ENCODE measurements around the gene MTAP. TPM values are rescaled to one million over a fixed set of nuclear protein-coding genes. Genes with fewer than 3 reads are reported as not detected.

Gene MTAP
- total and polyA plus RNA-seq, 4 donors, result 8.6 to 17.7 (median 12.6) TPM

- Histone ChIP-seq H3K9me3 (ENCODE audit: control insufficient read depth in 4 of 4, low read length in 3 of 4) (peaks cover 0 to 18% (median 1%) of the 10 kb centered on the region in 4 donors), H3K9ac (ENCODE audit: low read depth in 1 of 2, low read length in 2 of 2) (no peak overlapping the region), H3K36me3 (ENCODE audit: control insufficient read depth in 4 of 4, insufficient read depth in 3 of 4, low read depth in 1 of 4, low read length in 3 of 4) (no peaks in the 10 kb centered on the region), H3K4me3 (ENCODE audit: low read depth in 1 of 3, low read length in 3 of 3) (no peak overlapping the region), H3K27me3 (ENCODE audit: control insufficient read depth in 4 of 4, insufficient read depth in 4 of 4, low read length in 3 of 4) (peaks cover 3 to 44% (median 27%) of the 10 kb centered on the region in 4 donors), H3K4me1 (ENCODE audit: control insufficient read depth in 4 of 4, insufficient read depth in 4 of 4, low read length in 3 of 4) (peaks cover 11 to 24% (median 17%) of the 10 kb centered on the region in 4 donors), H3K27ac (ENCODE audit: low read depth in 1 of 2, low read length in 2 of 2) (no peak overlapping the region)
- DNase-seq (ENCODE audit: low spot score), result no peak
- WGBS, result 15% methylated on average over 24 of the region's 24 CpGs
- no peak for TF ChIP-seq FOXA2 (IDR thresholded peaks at IDR 0.05)
- TF ChIP-seq MAX (IDR thresholded peaks at IDR 0.05), result no peak
- no peak for TF ChIP-seq GABPA (IDR thresholded peaks at IDR 0.05 in 1 of 2, conservative IDR thresholded peaks at IDR 0.05 in 1 of 2)
Observed at GRCh38 chr9:21969951-21970799, 167.7 kb downstream of the MTAP start.

DNA sequence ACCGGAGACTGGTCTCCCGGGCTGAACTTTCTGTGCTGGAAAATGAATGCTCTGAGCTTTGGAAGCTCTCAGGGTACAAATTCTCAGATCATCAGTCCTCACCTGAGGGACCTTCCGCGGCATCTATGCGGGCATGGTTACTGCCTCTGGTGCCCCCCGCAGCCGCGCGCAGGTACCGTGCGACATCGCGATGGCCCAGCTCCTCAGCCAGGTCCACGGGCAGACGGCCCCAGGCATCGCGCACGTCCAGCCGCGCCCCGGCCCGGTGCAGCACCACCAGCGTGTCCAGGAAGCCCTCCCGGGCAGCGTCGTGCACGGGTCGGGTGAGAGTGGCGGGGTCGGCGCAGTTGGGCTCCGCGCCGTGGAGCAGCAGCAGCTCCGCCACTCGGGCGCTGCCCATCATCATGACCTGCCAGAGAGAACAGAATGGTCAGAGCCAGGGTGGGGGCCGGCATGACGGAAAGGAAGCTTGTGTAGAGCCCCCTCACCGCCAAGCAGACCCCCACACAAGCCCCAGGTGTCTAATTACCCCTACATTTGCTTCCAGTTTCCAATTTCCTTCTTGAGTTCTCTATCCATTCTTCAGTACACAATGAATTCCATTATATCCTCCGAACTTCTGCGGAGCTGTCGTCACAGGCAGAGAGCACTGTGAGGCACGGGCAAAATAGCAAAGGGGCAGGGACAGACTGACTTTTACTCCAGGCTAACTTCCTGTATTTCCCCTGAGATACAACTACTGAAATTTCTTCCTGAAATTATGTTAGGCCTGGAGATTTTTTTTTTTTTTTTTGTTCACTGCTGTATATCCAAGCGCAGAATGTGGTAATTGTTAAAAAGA, 168.6 kb downstream of the MTAP start:
- no peak for DNase-seq (ENCODE audit: low spot score)
- TF ChIP-seq FOXA1 (IDR thresholded peaks at IDR 0.05) (no peak), GABPA (IDR thresholded peaks at IDR 0.05 in 1 of 2, conservative IDR thresholded peaks at IDR 0.05 in 1 of 2) (no peak), TAF1 (conservative IDR thresholded peaks at IDR 0.05) (no peak), REST (IDR thresholded peaks at IDR 0.05) (no peak), HNF4G (IDR thresholded peaks at IDR 0.05) (no peak), RAD21 (IDR thresholded peaks at IDR 0.05) (no peak), MAX (IDR thresholded peaks at IDR 0.05) (no peak), JUND (IDR thresholded peaks at IDR 0.05) (no peak), FOXA2 (IDR thresholded peaks at IDR 0.05) (no peak), EGR1 (IDR thresholded peaks at IDR 0.05; ENCODE audit: low read depth in 2 of 2) (no peak), HNF4A (conservative IDR thresholded peaks at IDR 0.05) (no peak), RXRA (IDR thresholded peaks at IDR 0.05) (no peak)
- TF ChIP-seq, protein P1, sequence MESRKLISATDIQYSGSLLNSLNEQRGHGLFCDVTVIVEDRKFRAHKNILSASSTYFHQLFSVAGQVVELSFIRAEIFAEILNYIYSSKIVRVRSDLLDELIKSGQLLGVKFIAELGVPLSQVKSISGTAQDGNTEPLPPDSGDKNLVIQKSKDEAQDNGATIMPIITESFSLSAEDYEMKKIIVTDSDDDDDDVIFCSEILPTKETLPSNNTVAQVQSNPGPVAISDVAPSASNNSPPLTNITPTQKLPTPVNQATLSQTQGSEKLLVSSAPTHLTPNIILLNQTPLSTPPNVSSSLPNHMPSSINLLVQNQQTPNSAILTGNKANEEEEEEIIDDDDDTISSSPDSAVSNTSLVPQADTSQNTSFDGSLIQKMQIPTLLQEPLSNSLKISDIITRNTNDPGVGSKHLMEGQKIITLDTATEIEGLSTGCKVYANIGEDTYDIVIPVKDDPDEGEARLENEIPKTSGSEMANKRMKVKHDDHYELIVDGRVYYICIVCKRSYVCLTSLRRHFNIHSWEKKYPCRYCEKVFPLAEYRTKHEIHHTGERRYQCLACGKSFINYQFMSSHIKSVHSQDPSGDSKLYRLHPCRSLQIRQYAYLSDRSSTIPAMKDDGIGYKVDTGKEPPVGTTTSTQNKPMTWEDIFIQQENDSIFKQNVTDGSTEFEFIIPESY (IDR thresholded peaks at IDR 0.05), result no peak
- TF ChIP-seq, protein P2, sequence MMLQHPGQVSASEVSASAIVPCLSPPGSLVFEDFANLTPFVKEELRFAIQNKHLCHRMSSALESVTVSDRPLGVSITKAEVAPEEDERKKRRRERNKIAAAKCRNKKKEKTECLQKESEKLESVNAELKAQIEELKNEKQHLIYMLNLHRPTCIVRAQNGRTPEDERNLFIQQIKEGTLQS (IDR thresholded peaks at IDR 0.05), result no peak
- no peak overlapping the region for H3K9ac ChIP-seq (ENCODE audit: low read depth in 1 of 2, low read length in 2 of 2)
- H3K27me3 ChIP-seq (ENCODE audit: control insufficient read depth in 4 of 4, insufficient read depth in 4 of 4, low read length in 3 of 4), result peaks cover 3 to 51% (median 25%) of the 10 kb centered on the region in 4 donors
- no peak overlapping the region for H3K4me3 ChIP-seq (ENCODE audit: low read depth in 1 of 3, low read length in 3 of 3)
- no peaks in the 10 kb centered on the region for H3K36me3 ChIP-seq (ENCODE audit: control insufficient read depth in 4 of 4, insufficient read depth in 3 of 4, low read depth in 1 of 4, low read length in 3 of 4)
- peaks cover 0 to 18% (median 1%) of the 10 kb centered on the region in 4 donors for H3K9me3 ChIP-seq (ENCODE audit: control insufficient read depth in 4 of 4, low read length in 3 of 4)
- 11% methylated on average over 45 of the region's 45 CpGs for WGBS
- H3K4me1 ChIP-seq (ENCODE audit: control insufficient read depth in 4 of 4, insufficient read depth in 4 of 4, low read length in 3 of 4), result peaks cover 7 to 20% (median 15%) of the 10 kb centered on the region in 4 donors
- H3K27ac ChIP-seq (ENCODE audit: low read depth in 1 of 2, low read length in 2 of 2), result no peak overlapping the region
